ENCODE measurements around the gene PARD3B. TPM values are rescaled to one million over a fixed set of nuclear protein-coding genes. Genes with fewer than 3 reads are reported as not detected.

PARD3B gene
- total and polyA plus RNA-seq, 10 of the 15 experiments (the other 5 are each of a cell fraction or from before 2014, with no cell fraction given): 0.01 to 0.54 (median 0.07) TPM; not detected in 7

GRCh38 chr2:205103699-205104098 lies 558.4 kb downstream of the PARD3B start (continued):
- TF ChIP-seq SPI1 (IDR thresholded peaks at IDR 0.05; ENCODE audit: borderline replicate concordance, insufficient read depth, low read depth, low read length): no peak
- TF ChIP-seq KAT2A (conservative IDR thresholded peaks at IDR 0.05; ENCODE audit: control insufficient read depth, low read depth, low read length): no peak
- TF ChIP-seq, protein P1, sequence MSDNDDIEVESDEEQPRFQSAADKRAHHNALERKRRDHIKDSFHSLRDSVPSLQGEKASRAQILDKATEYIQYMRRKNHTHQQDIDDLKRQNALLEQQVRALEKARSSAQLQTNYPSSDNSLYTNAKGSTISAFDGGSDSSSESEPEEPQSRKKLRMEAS (IDR thresholded peaks at IDR 0.05; ENCODE audit: low read depth, low read length): no peak
- no peak for TF ChIP-seq ZNF274 (IDR thresholded peaks at IDR 0.05; ENCODE audit: insufficient read depth, insufficient read length)
- TF ChIP-seq CHD1 (IDR thresholded peaks at IDR 0.05; ENCODE audit: low read depth, low read length): no peak
- TF ChIP-seq, protein P2, sequence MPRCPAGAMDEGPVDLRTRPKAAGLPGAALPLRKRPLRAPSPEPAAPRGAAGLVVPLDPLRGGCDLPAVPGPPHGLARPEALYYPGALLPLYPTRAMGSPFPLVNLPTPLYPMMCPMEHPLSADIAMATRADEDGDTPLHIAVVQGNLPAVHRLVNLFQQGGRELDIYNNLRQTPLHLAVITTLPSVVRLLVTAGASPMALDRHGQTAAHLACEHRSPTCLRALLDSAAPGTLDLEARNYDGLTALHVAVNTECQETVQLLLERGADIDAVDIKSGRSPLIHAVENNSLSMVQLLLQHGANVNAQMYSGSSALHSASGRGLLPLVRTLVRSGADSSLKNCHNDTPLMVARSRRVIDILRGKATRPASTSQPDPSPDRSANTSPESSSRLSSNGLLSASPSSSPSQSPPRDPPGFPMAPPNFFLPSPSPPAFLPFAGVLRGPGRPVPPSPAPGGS (IDR thresholded peaks at IDR 0.05; ENCODE audit: borderline replicate concordance, insufficient read depth, low read depth, low read length, poor library complexity, severe bottlenecking): no peak
- TF ChIP-seq EED (IDR thresholded peaks at IDR 0.05; ENCODE audit: low read depth): no peak
- no peak for TF ChIP-seq CREB1 (IDR thresholded peaks at IDR 0.05; ENCODE audit: low read depth)
- no peak for TF ChIP-seq CEBPB (IDR thresholded peaks at IDR 0.05; ENCODE audit: borderline replicate concordance in 1 of 2, low read depth in 2 of 2, low read length in 2 of 2)
- TF ChIP-seq PKNOX1 (IDR thresholded peaks at IDR 0.05): no peak
- no peak for TF ChIP-seq PML (IDR thresholded peaks at IDR 0.05; ENCODE audit: low read length)
- TF ChIP-seq POLR2AphosphoS5 (IDR thresholded peaks at IDR 0.05; ENCODE audit: low read length): no peak
